Measurements from ENCODE around the gene PRMT1. TPM values are rescaled to one million over a fixed set of nuclear protein-coding genes. Genes with fewer than 3 reads are reported as not detected.

Gene PRMT1
- total RNA-seq, 6 donors from 2014 or later = 65.6 to 155 (median 82.0) TPM

DNA sequence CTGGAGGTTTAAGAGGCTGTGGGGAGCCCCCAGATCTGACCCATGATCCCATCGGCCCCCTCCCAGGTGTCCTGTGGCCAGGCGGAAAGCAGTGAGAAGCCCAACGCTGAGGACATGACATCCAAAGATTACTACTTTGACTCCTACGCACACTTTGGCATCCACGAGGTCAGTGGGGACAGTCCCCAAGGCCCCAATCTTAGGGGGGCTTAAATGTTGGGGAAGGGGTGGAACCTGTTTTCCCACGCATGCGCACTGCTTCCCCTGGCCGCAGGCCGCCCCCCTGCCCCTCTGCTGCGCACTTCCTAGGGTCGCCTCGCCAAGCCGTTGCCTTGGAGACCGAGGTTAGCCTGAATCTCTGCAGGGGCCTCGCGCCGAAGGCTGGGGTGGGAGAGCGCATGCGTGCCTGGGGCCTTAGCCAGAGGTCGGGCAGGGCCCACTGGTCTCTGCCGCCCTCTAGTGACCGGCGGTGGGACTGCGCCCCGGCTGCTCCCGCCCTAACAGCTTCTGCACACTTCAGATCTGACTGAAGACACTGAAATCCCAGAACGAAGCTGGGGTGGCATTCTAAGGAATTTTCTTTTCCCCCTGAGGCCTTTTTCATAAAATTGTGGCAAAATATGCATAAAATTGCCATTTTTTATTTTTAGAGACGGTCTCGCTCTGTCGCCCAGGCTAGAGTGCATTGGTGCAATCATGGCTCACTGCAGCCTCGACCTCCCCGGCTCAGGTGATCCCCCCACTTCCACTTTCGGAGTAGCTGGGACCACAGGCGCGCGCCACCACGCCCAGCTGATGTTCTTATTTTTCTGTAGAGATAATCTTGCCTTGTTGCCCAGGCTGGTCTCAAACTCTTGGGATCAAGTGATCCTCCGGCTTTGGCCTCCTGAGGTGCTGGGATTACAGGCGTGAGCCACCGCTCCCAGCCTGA, 3.6 kb downstream of the PRMT1 start:
- Histone ChIP-seq H3K27me3 (no peaks in the 10 kb centered on the region), H3K4me1 (peaks cover 41 to 49% (median 45%) of the 10 kb centered on the region in 4 donors), H3K27ac (peak overlapping the region; percentile 2 to 83 (median 54)), H3K4me3 (peak overlapping the region in 2 of 4 donors; percentile 28 to 29), H3K9me3 (no peaks in the 10 kb centered on the region), H3K36me3 (peaks cover 3 to 46% (median 42%) of the 10 kb centered on the region in 4 donors)
- ATAC-seq (ENCODE audit: low FRiP score in 2 of 2) = peak; percentile 44 to 60
- TF ChIP-seq POLR2AphosphoS5 (IDR thresholded peaks at IDR 0.05) = no peak
- TF ChIP-seq, protein P1, sequence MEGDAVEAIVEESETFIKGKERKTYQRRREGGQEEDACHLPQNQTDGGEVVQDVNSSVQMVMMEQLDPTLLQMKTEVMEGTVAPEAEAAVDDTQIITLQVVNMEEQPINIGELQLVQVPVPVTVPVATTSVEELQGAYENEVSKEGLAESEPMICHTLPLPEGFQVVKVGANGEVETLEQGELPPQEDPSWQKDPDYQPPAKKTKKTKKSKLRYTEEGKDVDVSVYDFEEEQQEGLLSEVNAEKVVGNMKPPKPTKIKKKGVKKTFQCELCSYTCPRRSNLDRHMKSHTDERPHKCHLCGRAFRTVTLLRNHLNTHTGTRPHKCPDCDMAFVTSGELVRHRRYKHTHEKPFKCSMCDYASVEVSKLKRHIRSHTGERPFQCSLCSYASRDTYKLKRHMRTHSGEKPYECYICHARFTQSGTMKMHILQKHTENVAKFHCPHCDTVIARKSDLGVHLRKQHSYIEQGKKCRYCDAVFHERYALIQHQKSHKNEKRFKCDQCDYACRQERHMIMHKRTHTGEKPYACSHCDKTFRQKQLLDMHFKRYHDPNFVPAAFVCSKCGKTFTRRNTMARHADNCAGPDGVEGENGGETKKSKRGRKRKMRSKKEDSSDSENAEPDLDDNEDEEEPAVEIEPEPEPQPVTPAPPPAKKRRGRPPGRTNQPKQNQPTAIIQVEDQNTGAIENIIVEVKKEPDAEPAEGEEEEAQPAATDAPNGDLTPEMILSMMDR (IDR thresholded peaks at IDR 0.05) = peak; percentile 96 to 100 (median 98)
- peak; percentile 90 to 99 for DNase-seq
- 37 to 63% methylated on average over 18 to 40 of the region's 40 CpGs for WGBS, 2 donors

DNA sequence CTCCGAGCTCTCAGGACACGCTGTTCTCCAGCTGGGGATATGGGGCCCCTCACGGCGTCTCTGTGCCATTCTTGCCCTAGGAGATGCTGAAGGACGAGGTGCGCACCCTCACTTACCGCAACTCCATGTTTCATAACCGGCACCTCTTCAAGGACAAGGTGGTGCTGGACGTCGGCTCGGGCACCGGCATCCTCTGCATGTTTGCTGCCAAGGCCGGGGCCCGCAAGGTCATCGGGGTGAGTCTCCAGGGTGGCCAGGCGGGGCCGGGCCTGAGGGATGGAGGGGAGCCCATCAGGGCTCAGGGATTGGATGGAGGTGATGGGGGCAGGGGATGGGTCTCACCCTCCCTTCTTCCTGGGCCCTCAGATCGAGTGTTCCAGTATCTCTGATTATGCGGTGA, 4.8 kb downstream of the PRMT1 start:
- TF ChIP-seq, protein P1 (IDR thresholded peaks at IDR 0.05) = no peak
- no peak for TF ChIP-seq POLR2A (IDR thresholded peaks at IDR 0.05)
- no peak for TF ChIP-seq POLR2AphosphoS5 (IDR thresholded peaks at IDR 0.05)
- Histone ChIP-seq H3K36me3 (peaks cover 3 to 58% (median 52%) of the 10 kb centered on the region in 4 donors), H3K9me3 (no peaks in the 10 kb centered on the region), H3K27me3 (no peaks in the 10 kb centered on the region), H3K4me1 (peaks cover 39 to 51% (median 47%) of the 10 kb centered on the region in 4 donors), H3K27ac (no peak overlapping the region), H3K4me3 (no peak overlapping the region)
- ATAC-seq (ENCODE audit: low FRiP score in 2 of 2) (no peak), DNase-seq (peak in 1 of 2 donors; percentile 78)
- 91 to 93% methylated on average over 17 to 19 of the region's 19 CpGs for WGBS, 2 donors

DNA sequence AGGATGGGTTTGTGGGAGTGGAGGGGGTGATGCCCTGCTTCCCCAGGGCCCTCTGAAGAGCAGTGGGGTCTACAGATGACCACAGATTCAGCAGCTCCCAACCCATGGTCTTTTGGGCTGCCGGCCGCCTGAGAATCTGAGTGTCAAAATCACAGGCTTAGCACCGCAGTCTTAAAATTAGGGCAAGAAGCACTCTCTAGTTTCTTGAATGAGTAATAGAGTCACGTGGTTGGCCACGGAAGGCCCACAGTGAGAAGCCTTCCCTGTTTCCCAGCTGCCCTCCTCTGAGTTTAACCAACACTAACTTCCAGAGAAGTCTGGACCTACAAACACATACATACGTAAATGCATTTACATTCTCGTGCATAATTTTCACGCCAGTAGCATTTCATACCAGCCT, 5.2 kb downstream of the PRMT1 start:
- H3K36me3 ChIP-seq = peaks cover 3 to 62% (median 52%) of the 10 kb centered on the region in 4 donors
- DNase-seq (no peak), ATAC-seq (ENCODE audit: low FRiP score in 2 of 2) (no peak)
- no peaks in the 10 kb centered on the region for H3K9me3 ChIP-seq
- H3K4me1 ChIP-seq = peaks cover 39 to 55% (median 51%) of the 10 kb centered on the region in 4 donors
- no peaks in the 10 kb centered on the region for H3K27me3 ChIP-seq
- no peak overlapping the region for H3K4me3 ChIP-seq
- no peak for TF ChIP-seq POLR2A (IDR thresholded peaks at IDR 0.05)
- no peak overlapping the region for H3K27ac ChIP-seq
- 93 to 94% methylated on average over 6 to 8 of the region's 8 CpGs for WGBS, 2 donors

DNA sequence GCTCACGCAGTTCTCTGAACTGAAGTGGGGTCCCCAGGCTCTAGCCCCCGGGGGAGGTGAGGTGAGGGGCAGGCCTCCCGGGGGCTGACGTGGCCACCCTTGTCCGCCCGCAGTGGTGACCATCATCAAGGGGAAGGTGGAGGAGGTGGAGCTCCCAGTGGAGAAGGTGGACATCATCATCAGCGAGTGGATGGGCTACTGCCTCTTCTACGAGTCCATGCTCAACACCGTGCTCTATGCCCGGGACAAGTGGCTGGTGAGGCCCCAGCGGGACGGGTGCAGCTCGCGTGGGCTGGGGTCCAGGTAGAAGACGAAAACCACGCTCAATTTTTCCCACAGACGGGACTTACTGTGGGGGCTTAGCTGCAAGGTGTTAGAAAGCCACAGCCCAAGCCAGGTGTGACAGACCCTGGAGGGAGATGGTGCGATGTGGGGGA, 6.8 kb downstream of the PRMT1 start:
- TF ChIP-seq POLR2AphosphoS5 (IDR thresholded peaks at IDR 0.05) (no peak), POLR2A (IDR thresholded peaks at IDR 0.05) (no peak), EP300 (IDR thresholded peaks at IDR 0.05) (no peak)
- TF ChIP-seq, protein P1 (IDR thresholded peaks at IDR 0.05) = no peak
- ATAC-seq (ENCODE audit: low FRiP score in 2 of 2) (no peak), DNase-seq (peak in 1 of 2 donors; percentile 53)
- no peak overlapping the region for H3K4me3 ChIP-seq
- H3K27ac ChIP-seq = peak overlapping the region in 1 of 4 donors; percentile 11
- 94 to 96% methylated on average over 18 of the region's 18 CpGs for WGBS, 2 donors
- no peaks in the 10 kb centered on the region for H3K27me3 ChIP-seq
- H3K36me3 ChIP-seq = peaks cover 3 to 62% (median 55%) of the 10 kb centered on the region in 4 donors
- no peaks in the 10 kb centered on the region for H3K9me3 ChIP-seq
- H3K4me1 ChIP-seq = peaks cover 28 to 54% (median 45%) of the 10 kb centered on the region in 4 donors

DNA sequence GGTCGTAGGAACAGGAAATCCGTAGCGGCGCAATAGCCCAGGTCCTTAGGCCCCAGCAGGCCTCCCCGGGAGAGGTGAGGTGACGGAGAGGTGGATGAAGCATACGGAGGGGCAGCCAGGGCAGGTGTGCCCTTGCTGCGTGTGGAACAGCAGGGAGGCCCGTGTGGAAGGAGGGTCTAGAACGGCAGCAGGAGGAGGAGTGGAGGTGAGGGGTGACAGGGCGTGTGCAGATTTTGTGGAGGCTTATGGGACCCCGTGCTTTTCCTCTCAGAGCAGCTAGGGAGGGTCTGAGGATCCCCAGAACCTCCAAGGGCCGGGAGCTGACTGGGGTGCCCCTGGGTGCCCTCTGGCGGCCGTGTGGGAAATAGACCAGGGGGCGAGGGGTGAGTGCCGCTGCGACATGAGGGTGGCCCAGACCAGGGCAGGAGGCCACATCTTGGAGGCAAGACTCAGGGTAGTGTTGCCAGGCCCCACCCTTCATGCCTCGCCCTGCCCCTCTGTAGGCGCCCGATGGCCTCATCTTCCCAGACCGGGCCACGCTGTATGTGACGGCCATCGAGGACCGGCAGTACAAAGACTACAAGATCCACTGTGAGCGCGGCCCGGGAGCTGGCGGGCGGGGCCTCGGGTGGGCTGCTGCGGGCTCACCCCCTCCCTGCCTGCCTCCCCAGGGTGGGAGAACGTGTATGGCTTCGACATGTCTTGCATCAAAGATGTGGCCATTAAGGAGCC, 7.3 kb downstream of the PRMT1 start:
- 82 to 84% methylated on average over 16 to 34 of the region's 35 CpGs for WGBS, 2 donors
- no peak for TF ChIP-seq POLR2AphosphoS5 (IDR thresholded peaks at IDR 0.05)
- TF ChIP-seq POLR2A (IDR thresholded peaks at IDR 0.05) = no peak
- TF ChIP-seq EP300 (IDR thresholded peaks at IDR 0.05) = no peak
- TF ChIP-seq, protein P1 (IDR thresholded peaks at IDR 0.05) = peak in 4 of 6 experiments; percentile 9 to 34 (median 24)
- DNase-seq = peak in 1 of 2 donors; percentile 83

More for the DNA sequence above, 7.3 kb downstream of the PRMT1 start:
- peaks cover 3 to 62% (median 55%) of the 10 kb centered on the region in 4 donors for H3K36me3 ChIP-seq
- H3K9me3 ChIP-seq = no peaks in the 10 kb centered on the region
- peak overlapping the region in 1 of 4 donors; percentile 78 for H3K27ac ChIP-seq
- no peak overlapping the region for H3K4me3 ChIP-seq
- no peak for ATAC-seq (ENCODE audit: low FRiP score in 2 of 2)
- H3K27me3 ChIP-seq = peaks cover 0 to under 1% (median 0%) of the 10 kb centered on the region in 4 donors
- H3K4me1 ChIP-seq = peaks cover 24 to 55% (median 43%) of the 10 kb centered on the region in 4 donors

Data from upper lobe of left lung (tissue), 6 donors.